Neural cell (in vitro differentiated cells): ENCODE measurements around the gene ZNF331. TPM values are rescaled to one million over a fixed set of nuclear protein-coding genes. Genes with fewer than 3 reads are reported as not detected.
"Not testable (repeated sequence)": the region's sequence is repeated elsewhere in the genome, so short reads cannot be mapped to it uniquely, and the experiment has no call there.

ENCODE experiments used
- H2AFZ ChIP-seq: fragments of 200-600, 300-800 bp; sonication (generic), shearing (Covaris generic); 2 replicates; pipeline ENCODE4 v1.6.0; 2014; ENCODE audit warnings: low read depth, mild to moderate bottlenecking, antibody characterized with exemption, low read length, moderate library complexity
- H3F3A ChIP-seq: fragments of 200-600 bp; shearing (Covaris generic); 2 replicates; pipeline ENCODE4 v1.6.1; 2016; ENCODE audit warnings: mild to moderate bottlenecking, moderate library complexity, mixed read lengths, antibody characterized with exemption, low read length; ENCODE audit not compliant: insufficient read depth, poor library complexity, severe bottlenecking
- H3K27ac ChIP-seq: fragments of 200-600, 300-800 bp; sonication (generic), shearing (Covaris generic); 2 replicates; pipeline ENCODE4 v1.5.1; 2014; ENCODE audit warnings: mild to moderate bottlenecking, low read length, moderate library complexity
- H3K27me3 ChIP-seq: fragments of 300-800, 200-600 bp; sonication (generic), shearing (Covaris generic); 2 replicates; pipeline ENCODE4 v1.6.0; 2014; ENCODE audit warnings: mild to moderate bottlenecking, low read depth, low read length, moderate library complexity; ENCODE audit not compliant: insufficient read depth
- H3K36me3 ChIP-seq: fragments of 300-800, 200-600 bp; sonication (generic), shearing (Covaris generic); 2 replicates; pipeline ENCODE4 v1.5.1; 2014; ENCODE audit warnings: mild to moderate bottlenecking, antibody characterized with exemption, low read length, moderate library complexity; ENCODE audit not compliant: insufficient read depth
- H3K4me2 ChIP-seq: fragments of 300-800, 200-600 bp; sonication (generic), shearing (Covaris generic); 2 replicates; pipeline ENCODE4 v1.6.0; 2014; ENCODE audit warnings: mild to moderate bottlenecking, low read length
- H3K4me3 ChIP-seq: fragments of 300-800, 200-600 bp; sonication (generic), shearing (Covaris generic); 2 replicates; pipeline ENCODE4 v1.5.1; 2014; ENCODE audit warnings: mild to moderate bottlenecking, low read length, moderate library complexity
- H3K79me2 ChIP-seq: fragments of 200-600 bp; shearing (Covaris generic); replicated peaks from 2 replicates; pipeline ENCODE4 v1.6.0; 2014; ENCODE audit warnings: mild to moderate bottlenecking, low read length, moderate library complexity; ENCODE audit not compliant: insufficient read depth
- H3K9ac ChIP-seq: fragments of 300-800, 200-600 bp; sonication (generic), shearing (Covaris generic); 2 replicates; pipeline ENCODE4 v1.6.1; 2016; ENCODE audit warnings: mild to moderate bottlenecking, low read length, mixed read lengths
- H3K9me2 ChIP-seq: fragments of 200-600 bp; shearing (Covaris generic); 2 replicates; pipeline ENCODE4 v1.6.1; 2016; ENCODE audit warnings: mild to moderate bottlenecking, low read length, mixed read lengths; ENCODE audit not compliant: insufficient read depth
- H3K9me3 ChIP-seq: fragments of 200-600, 300-800 bp; sonication (generic), shearing (Covaris generic); 2 replicates; pipeline ENCODE4 v1.6.1; 2016; ENCODE audit warnings: mild to moderate bottlenecking, mixed run types, low read length, moderate library complexity, mixed read lengths
- H4K20me1 ChIP-seq: fragments of 200-600 bp; shearing (Covaris generic); 2 replicates; pipeline ENCODE4 v1.6.1; 2016; ENCODE audit warnings: mild to moderate bottlenecking, mixed run types; ENCODE audit not compliant: insufficient read depth
- CTCF ChIP-seq: fragments of 450-650 bp; IDR thresholded peaks from 2 replicates; pipeline ENCODE4 v1.5.1; 2014; ENCODE audit warnings: antibody characterized with exemption, mild to moderate bottlenecking, moderate library complexity; ENCODE audit not compliant: poor library complexity, severe bottlenecking
- EP300 ChIP-seq: fragments of 450-650 bp; conservative IDR thresholded peaks from 2 replicates; pipeline ENCODE4 v1.6.1; 2014; ENCODE audit warnings: antibody characterized with exemption, mild to moderate bottlenecking, moderate library complexity; ENCODE audit not compliant: poor library complexity, severe bottlenecking
- EZH2 ChIP-seq: fragments of 200-600, 300-800 bp; shearing (Covaris generic), sonication (generic); IDR thresholded peaks from 2 replicates; pipeline ENCODE4 v1.6.1; 2014; ENCODE audit warnings: antibody characterized with exemption, low read length, borderline replicate concordance, mild to moderate bottlenecking; ENCODE audit not compliant: insufficient read depth, poor library complexity, severe bottlenecking
- MXI1 ChIP-seq: fragments of 450-650 bp; conservative IDR thresholded peaks from 2 replicates; pipeline ENCODE4 v1.6.1; 2014; ENCODE audit warnings: antibody characterized with exemption, mild to moderate bottlenecking; ENCODE audit not compliant: poor library complexity, severe bottlenecking
- POLR2AphosphoS5 ChIP-seq: IDR thresholded peaks from 2 replicates; pipeline ENCODE4 v1.6.1; 2012
- RAD21 ChIP-seq: fragments of 450-650 bp; conservative IDR thresholded peaks from 2 replicates; pipeline ENCODE4 v1.6.1; 2014; ENCODE audit warnings: antibody characterized with exemption, mild to moderate bottlenecking, moderate library complexity
- REST ChIP-seq: IDR thresholded peaks from 2 replicates; pipeline ENCODE4 v1.6.1; 2012; ENCODE audit warnings: borderline replicate concordance
- SMC3 ChIP-seq: fragments of 450-650 bp; conservative IDR thresholded peaks from 2 replicates; pipeline ENCODE4 v1.6.1; 2014; ENCODE audit warnings: antibody characterized with exemption, mild to moderate bottlenecking, moderate library complexity; ENCODE audit not compliant: poor library complexity
- TAF1 ChIP-seq: IDR thresholded peaks from 2 replicates; pipeline ENCODE4 v1.6.1; 2012; ENCODE audit warnings: low read depth
- polyA plus RNA-seq: library from polyadenylated mRNA; depleted of rRNA; stranded (reverse); fragments of >200 nt; gene quantifications from 2 replicates; pipeline ENCODE4 v1.2.3, GENCODE V29; 2014

ZNF331 gene
- polyA plus RNA-seq, 1 donor from 2014 or later: 10.7 TPM

GRCh38 chr19:53503671-53504364, 34.1 kb upstream of the ZNF331 start:
- not testable (repeated sequence) for H3K9me3 ChIP-seq, H3K27ac ChIP-seq, H2AFZ ChIP-seq, H3K9ac ChIP-seq, H3F3A ChIP-seq, H3K27me3 ChIP-seq, H3K79me2 ChIP-seq, H3K9me2 ChIP-seq, H3K4me2 ChIP-seq, H3K36me3 ChIP-seq, H4K20me1 ChIP-seq
- peak overlapping the region; percentile 35 for H3K4me3 ChIP-seq

- H4K20me1 ChIP-seq, H3K9me3 ChIP-seq, H3K9ac ChIP-seq, H3K79me2 ChIP-seq, H3F3A ChIP-seq, H2AFZ ChIP-seq, H3K27me3 ChIP-seq, H3K9me2 ChIP-seq, H3K27ac ChIP-seq, H3K36me3 ChIP-seq, H3K4me2 ChIP-seq: not testable (repeated sequence)
- H3K4me3 ChIP-seq: peak overlapping the region; percentile 35
- TF ChIP-seq CTCF: peak; percentile 41
Observed at GRCh38 chr19:53504365-53504703, 33.6 kb upstream of the ZNF331 start.

GRCh38 chr19:53504885-53505284, 33.1 kb upstream of the ZNF331 start:
- peak overlapping the region; percentile 35 for H3K4me3 ChIP-seq
- H3K79me2 ChIP-seq: no peaks in the 10 kb centered on the region
- H3K9me3 ChIP-seq: no peaks in the 10 kb centered on the region
- H3F3A ChIP-seq: no peaks in the 10 kb centered on the region
- H2AFZ ChIP-seq: no peak overlapping the region
- no peak overlapping the region for H3K9ac ChIP-seq
- no peak overlapping the region for H3K27ac ChIP-seq
- no peaks in the 10 kb centered on the region for H3K27me3 ChIP-seq
- no peaks in the 10 kb centered on the region for H3K36me3 ChIP-seq
- no peak overlapping the region for H3K4me2 ChIP-seq
- H4K20me1 ChIP-seq: no peaks in the 10 kb centered on the region
- TF ChIP-seq POLR2AphosphoS5 (no peak), TAF1 (no peak), EZH2 (no peak), CTCF (no peak), MXI1 (no peak), EP300 (no peak), SMC3 (no peak), RAD21 (no peak), REST (no peak)
- H3K9me2 ChIP-seq: no peaks in the 10 kb centered on the region
